OCI-LY7 (cell line): ENCODE data around the gene PTPN14. TPM values are rescaled to one million over a fixed set of nuclear protein-coding genes. Genes with fewer than 3 reads are reported as not detected.

ENCODE experiments used
- BruUV-seq: library from RNA; stranded (reverse); fragments of 400-500 nt; replicated peaks from 2 replicates; lab custom pipeline; 2021; lab: Mats Ljungman, UMichigan
- CTCF ChIA-PET: fragments of 300-600 bp; sonication (Branson Sonifier 250); formaldehyde crosslinking; loops from one replicate; lab custom pipeline; 2022; ENCODE audit warnings: antibody characterized with exemption; ENCODE audit not compliant: unreplicated experiment; lab: Charles Lee
- POLR2A ChIA-PET: fragments of 300-600 bp; sonication (Branson Sonifier 250); formaldehyde crosslinking; loops from one replicate; lab custom pipeline; 2022; ENCODE audit warnings: antibody characterized with exemption; lab: Charles Lee
- DNase-seq: peaks from one replicate; pipeline ENCODE4 v3.0.0-alpha.2; 2015; ENCODE audit warnings: low spot score
- H2AFZ ChIP-seq: fragments of 200-600 bp; sonication (generic), shearing (Covaris generic); 2 replicates; pipeline ENCODE4 v1.6.1; 2014; ENCODE audit warnings: mild to moderate bottlenecking, antibody characterized with exemption, low read length, moderate library complexity
- H3K27ac ChIP-seq: fragments of 200-600 bp; sonication (generic); 2 replicates; pipeline ENCODE4 v1.5.1; 2014; ENCODE audit warnings: mixed run types, low read depth, mild to moderate bottlenecking, moderate library complexity, low read length, inconsistent platforms; ENCODE audit not compliant: poor library complexity, severe bottlenecking
- H3K36me3 ChIP-seq: fragments of 200-600 bp; sonication (generic); 2 replicates; pipeline ENCODE4 v1.6.1; 2014; ENCODE audit warnings: mild to moderate bottlenecking, antibody characterized with exemption, low read length, moderate library complexity, mixed read lengths; ENCODE audit not compliant: insufficient read depth
- H3K4me1 ChIP-seq: fragments of 200-600 bp; sonication (generic); 2 replicates; pipeline ENCODE4 v1.5.1; 2014; ENCODE audit warnings: mild to moderate bottlenecking, low read length; ENCODE audit not compliant: insufficient read depth, poor library complexity, severe bottlenecking
- H3K4me2 ChIP-seq: fragments of 200-600 bp; sonication (generic); 2 replicates; pipeline ENCODE4 v1.6.1; 2014; ENCODE audit warnings: mild to moderate bottlenecking, low read length
- H3K4me3 ChIP-seq: fragments of 200-600 bp; sonication (generic); 2 replicates; pipeline ENCODE4 v1.5.1; 2014; ENCODE audit warnings: mild to moderate bottlenecking, low read depth, low read length; ENCODE audit not compliant: poor library complexity, severe bottlenecking
- H3K79me2 ChIP-seq: fragments of 200-600 bp; sonication (generic); 2 replicates; pipeline ENCODE4 v1.6.1; 2016; ENCODE audit warnings: low read depth, mild to moderate bottlenecking, low read length, moderate library complexity, mixed read lengths; ENCODE audit not compliant: insufficient read depth
- H3K9me2 ChIP-seq: fragments of 200-600 bp; sonication (generic); 2 replicates; pipeline ENCODE4 v1.6.1; 2016; ENCODE audit warnings: mild to moderate bottlenecking, low read length, mixed read lengths; ENCODE audit not compliant: insufficient read depth
- H3K9me3 ChIP-seq: fragments of 200-600 bp; sonication (generic); 2 replicates; pipeline ENCODE4 v1.6.1; 2014; ENCODE audit warnings: mild to moderate bottlenecking, mixed run types, low read length, mixed read lengths
- H4K20me1 ChIP-seq: fragments of 200-600 bp; sonication (generic); 2 replicates; pipeline ENCODE4 v1.6.1; 2014; ENCODE audit warnings: mild to moderate bottlenecking, antibody characterized with exemption, low read length, moderate library complexity, mixed read lengths; ENCODE audit not compliant: insufficient read depth
- CTCF ChIP-seq: fragments of 200-600 bp; sonication (generic); conservative IDR thresholded peaks from 2 replicates; pipeline ENCODE4 v1.5.1; 2014; ENCODE audit warnings: mild to moderate bottlenecking, antibody characterized with exemption, low read length, moderate library complexity, mixed read lengths
- EZH2phosphoT487 ChIP-seq: fragments of 200-600 bp; sonication (generic); IDR thresholded peaks from 2 replicates; pipeline ENCODE4 v1.6.1; 2018; ENCODE audit warnings: low read depth, borderline replicate concordance, mild to moderate bottlenecking, mixed run types, antibody characterized with exemption, low read length, moderate library complexity, mixed read lengths
- intact Hi-C: fragments of 100-400 bp; cut with micrococcal nuclease; formaldehyde crosslinking; loops from one replicate; pipeline ENCODE4 v1.10.0; 2022; ENCODE audit not compliant: unreplicated experiment
- total RNA-seq, 2 experiments: library from RNA; depleted of rRNA in 1 of 2; stranded (reverse); fragments of >200 nt in 1 of 2; shearing (Covaris generic) in 1 of 2; gene quantifications; 2 replicates each; pipeline ENCODE4 v1.2.3, GENCODE V29; 2014 to 2022

The PTPN14 gene
- total RNA-seq, 2 experiments from 2014 or later, result not detected

DNA sequence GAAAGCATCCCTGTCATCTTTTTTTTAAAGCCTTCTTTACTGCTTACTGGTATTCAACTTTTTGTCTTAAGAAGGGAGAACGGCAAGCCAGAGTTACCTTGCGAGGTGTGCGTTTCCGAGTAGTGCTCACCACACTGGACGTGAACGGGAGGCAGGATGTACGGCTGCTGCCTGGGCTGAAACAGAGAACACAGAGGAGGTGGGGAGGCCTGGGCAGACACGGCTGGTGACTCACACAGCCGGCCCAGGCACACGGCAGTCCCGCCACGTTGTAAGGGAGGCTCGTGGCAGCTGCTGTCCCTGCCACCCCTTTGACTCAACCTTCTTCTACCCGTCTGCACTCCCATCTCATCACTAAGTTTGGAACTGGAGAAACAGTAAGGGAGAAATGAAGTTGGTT lies 164.7 kb downstream of the PTPN14 start:
- intact Hi-C loops, result no loop called here

DNA sequence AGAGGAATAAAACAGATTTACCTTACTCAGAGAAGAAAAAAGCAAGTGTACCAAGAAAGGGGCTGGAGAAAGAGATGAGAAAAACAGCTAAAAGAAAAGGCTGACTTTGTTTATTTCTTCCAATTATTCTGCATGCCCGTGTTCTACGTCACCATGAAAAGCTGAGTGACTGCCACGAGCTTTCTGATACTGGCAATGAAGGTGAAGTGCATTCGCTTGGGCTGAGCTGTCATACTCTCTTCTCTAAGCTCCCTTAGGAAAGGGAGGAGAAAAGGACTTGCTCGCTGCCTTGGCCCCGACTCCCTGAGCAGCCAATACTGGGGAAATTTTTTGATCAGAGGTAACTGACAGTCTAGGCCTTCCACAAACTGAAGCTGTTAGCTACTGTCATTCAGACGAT lies 165.1 kb downstream of the PTPN14 start:
- Histone ChIP-seq H3K79me2 (no peaks in the 10 kb centered on the region), H2AFZ (no peak overlapping the region), H3K9me3 (no peaks in the 10 kb centered on the region), H3K4me2 (no peak overlapping the region), H3K27ac (no peak overlapping the region), H3K4me3 (no peak overlapping the region), H4K20me1 (no peaks in the 10 kb centered on the region), H3K36me3 (no peaks in the 10 kb centered on the region), H3K9me2 (no peaks in the 10 kb centered on the region), H3K4me1 (no peaks in the 10 kb centered on the region)
- no peak for DNase-seq
- ChIA-PET POLR2A (interaction anchor here (0.5 to 0.6 kb wide), 2 partner anchors 40 to 1168 kb away, joined by 4 to 5 read pairs; no protein-coding TSS in a partner anchor), CTCF (no interaction called here)
- BruUV-seq, result no TSS peak
- intact Hi-C loops, result no loop called here
- TF ChIP-seq CTCF, result no peak
- no peak for TF ChIP-seq EZH2phosphoT487

More for the DNA sequence above, 164.7 kb downstream of the PTPN14 start:
- Histone ChIP-seq H3K4me1 (no peaks in the 10 kb centered on the region), H4K20me1 (no peaks in the 10 kb centered on the region), H2AFZ (no peak overlapping the region), H3K4me3 (no peak overlapping the region), H3K79me2 (no peaks in the 10 kb centered on the region), H3K36me3 (no peaks in the 10 kb centered on the region), H3K27ac (no peak overlapping the region), H3K4me2 (no peak overlapping the region), H3K9me2 (no peaks in the 10 kb centered on the region), H3K9me3 (no peaks in the 10 kb centered on the region)
- POLR2A ChIA-PET, result interaction anchor here (0.5 kb wide), 1 partner anchor 41 kb away, joined by 5 read pairs; no protein-coding TSS in a partner anchor
- no peak for TF ChIP-seq CTCF
- TF ChIP-seq EZH2phosphoT487, result no peak
- CTCF ChIA-PET, result no interaction called here
- DNase-seq, result no peak
- BruUV-seq, result no TSS peak

GRCh38 chr1:214385428-214385827 lies 166.0 kb downstream of the PTPN14 start:
- H3K9me2 ChIP-seq, result no peaks in the 10 kb centered on the region
- no peak overlapping the region for H2AFZ ChIP-seq
- intact Hi-C loops, result no loop called here
- no peak for DNase-seq
- no peak overlapping the region for H3K27ac ChIP-seq
- no peaks in the 10 kb centered on the region for H3K4me1 ChIP-seq
- no TSS peak for BruUV-seq
- no peak overlapping the region for H3K4me2 ChIP-seq
- no peaks in the 10 kb centered on the region for H4K20me1 ChIP-seq
- H3K79me2 ChIP-seq, result no peaks in the 10 kb centered on the region
- no peaks in the 10 kb centered on the region for H3K36me3 ChIP-seq
- POLR2A ChIA-PET, result interaction anchor here (0.6 kb wide), 1 partner anchor 26 kb away, joined by 3 read pairs; no protein-coding TSS in a partner anchor
- no peaks in the 10 kb centered on the region for H3K9me3 ChIP-seq
- TF ChIP-seq CTCF, result no peak
- TF ChIP-seq EZH2phosphoT487, result no peak
- CTCF ChIA-PET, result no interaction called here
- no peak overlapping the region for H3K4me3 ChIP-seq
